H1 (cell line): ENCODE data around the gene CPLANE1. TPM values are rescaled to one million over a fixed set of nuclear protein-coding genes. Genes with fewer than 3 reads are reported as not detected.

ENCODE experiments used
- CTCF ChIA-PET: fragments of 300-600 bp; sonication (Branson Sonifier 250); formaldehyde crosslinking; loops from one replicate; lab custom pipeline; 2021; ENCODE audit not compliant: partially characterized antibody; lab: Charles Lee
- POLR2A ChIA-PET: fragments of 300-600 bp; sonication (Branson Sonifier 250); formaldehyde crosslinking; loops from one replicate; lab custom pipeline; 2021; ENCODE audit warnings: inconsistent platforms; ENCODE audit not compliant: partially characterized antibody; lab: Charles Lee
- DNase-seq, 2 experiments: peaks; one replicate each; pipeline versions ENCODE4 v3.0.0 to v3.0.0-alpha.2; 2010 to 2022; ENCODE audit warnings: low spot score in 2 of 2, low read depth in 1 of 2, mixed read lengths in 1 of 2
- FAIRE-seq: peaks from 2 replicates; lab custom pipeline; 2011; peaks lifted over from hg19 to GRCh38; lab: Jason Lieb, UNC
- H2AFZ ChIP-seq: 2 replicates; pipeline ENCODE4 v1.8.1; 2012; ENCODE audit warnings: low read length, inconsistent platforms
- H2AK5ac ChIP-seq: 2 replicates; pipeline ENCODE4 v1.6.1; 2013; ENCODE audit warnings: low read depth, low read length
- H2BK120ac ChIP-seq: replicated peaks from 2 replicates; pipeline ENCODE3; 2013; ENCODE audit warnings: low read depth, low read length, inconsistent platforms
- H2BK12ac ChIP-seq: 2 replicates; pipeline ENCODE4 v1.6.1; 2013; ENCODE audit warnings: low read depth, low read length
- H2BK15ac ChIP-seq: 2 replicates; pipeline ENCODE4 v1.6.1; 2013; ENCODE audit warnings: low read length
- H2BK20ac ChIP-seq: 2 replicates; pipeline ENCODE4 v1.6.1; 2013; ENCODE audit warnings: low read length
- H2BK5ac ChIP-seq: 2 replicates; pipeline ENCODE4 v1.6.1; 2013; ENCODE audit warnings: low read depth, low read length
- H3K14ac ChIP-seq: 2 replicates; pipeline ENCODE4 v1.6.1; 2013; ENCODE audit warnings: inconsistent platforms; ENCODE audit not compliant: insufficient read length
- H3K18ac ChIP-seq: 2 replicates; pipeline ENCODE4 v1.6.1; 2013; ENCODE audit warnings: low read length; ENCODE audit errors: extremely low read depth
- H3K23ac ChIP-seq: 2 replicates; pipeline ENCODE4 v1.6.1; 2013; ENCODE audit warnings: inconsistent platforms; ENCODE audit not compliant: insufficient read length
- H3K23me2 ChIP-seq: 2 replicates; pipeline ENCODE4 v1.6.1; 2013; ENCODE audit warnings: low read depth, low read length
- H3K27ac ChIP-seq: 2 replicates; pipeline ENCODE4 v1.6.1; 2011; ENCODE audit warnings: low read depth, low read length, inconsistent platforms
- H3K27me3 ChIP-seq, 4 experiments: replicated peaks in 1 of 4; 1 replicate in 1 of 4; 2 replicates in 3 of 4; pipeline versions ENCODE4 v1.6.1 to v1.8.1; 2011 to 2013; ENCODE audit warnings: low read length in 3 of 4, mild to moderate bottlenecking in 3 of 4, inconsistent platforms in 2 of 4, mixed read lengths in 2 of 4, moderate library complexity in 1 of 4; ENCODE audit not compliant: control insufficient read depth in 3 of 4, insufficient read depth in 3 of 4; ENCODE audit errors: extremely low read depth in 1 of 4
- H3K36me3 ChIP-seq, 4 experiments: 2 replicates each; pipeline versions ENCODE4 v1.6.1 to v1.8.1; 2011 to 2013; ENCODE audit warnings: mild to moderate bottlenecking in 4 of 4, low read length in 3 of 4, moderate library complexity in 2 of 4, control low read depth in 1 of 4, inconsistent platforms in 1 of 4; ENCODE audit not compliant: insufficient read depth in 4 of 4, control insufficient read depth in 2 of 4
- H3K4ac ChIP-seq: replicated peaks from 2 replicates; pipeline ENCODE3; 2013; ENCODE audit warnings: low read length, low read depth, mixed read lengths, inconsistent platforms; ENCODE audit not compliant: insufficient read length
- H3K4me1 ChIP-seq, 4 experiments: replicated peaks in 1 of 4; 1 replicate in 1 of 4; 2 replicates in 3 of 4; pipeline versions ENCODE4 v1.6.1 to v1.8.1; 2011 to 2013; ENCODE audit warnings: low read length in 3 of 4, inconsistent platforms in 2 of 4, mixed read lengths in 1 of 4; ENCODE audit not compliant: insufficient read depth in 4 of 4, control insufficient read depth in 3 of 4
- H3K4me2 ChIP-seq, 2 experiments: 2 replicates each; pipeline versions ENCODE4 v1.6.1 to v1.8.1; 2011 to 2013; ENCODE audit warnings: low read depth in 2 of 2, low read length in 2 of 2, control low read depth in 1 of 2, inconsistent platforms in 1 of 2, mild to moderate bottlenecking in 1 of 2; ENCODE audit not compliant: insufficient read depth in 1 of 2
- H3K4me3 ChIP-seq, 4 experiments: fragments of 200-600, 300-600 bp in 1 of 4; sonication (generic), shearing (Covaris generic), sonication (Bioruptor Twin) in 1 of 4; 2 replicates each; pipeline versions ENCODE4 v1.5.1 to v1.8.1; 2011 to 2016; ENCODE audit warnings: low read length in 4 of 4, low read depth in 3 of 4, control low read depth in 2 of 4, inconsistent platforms in 2 of 4, mild to moderate bottlenecking in 2 of 4, mixed read lengths in 1 of 4, moderate library complexity in 1 of 4; ENCODE audit not compliant: insufficient read depth in 2 of 4; ENCODE audit errors: extremely low read depth in 1 of 4
- H3K56ac ChIP-seq: replicated peaks from 2 replicates; pipeline ENCODE3; 2013; ENCODE audit warnings: low read depth, mild to moderate bottlenecking, mixed read lengths, low read length, inconsistent platforms; ENCODE audit not compliant: insufficient read length
- H3K79me1 ChIP-seq: 2 replicates; pipeline ENCODE4 v1.6.1; 2013; ENCODE audit warnings: low read depth, low read length, control low read depth
- H3K79me2 ChIP-seq, 2 experiments: 2 replicates each; pipeline versions ENCODE4 v1.6.1 to v1.8.1; 2012 to 2013; ENCODE audit warnings: low read length in 2 of 2, mild to moderate bottlenecking in 2 of 2, inconsistent platforms in 1 of 2; ENCODE audit not compliant: insufficient read depth in 2 of 2, control insufficient read depth in 1 of 2
- H3K9ac ChIP-seq, 4 experiments: replicated peaks in 1 of 4; 1 replicate in 1 of 4; 2 replicates in 3 of 4; pipeline versions ENCODE4 v1.6.1 to v1.8.1; 2011 to 2013; ENCODE audit warnings: low read depth in 3 of 4, low read length in 3 of 4, control low read depth in 2 of 4, mild to moderate bottlenecking in 2 of 4, moderate library complexity in 2 of 4, inconsistent platforms in 1 of 4; ENCODE audit errors: extremely low read depth in 1 of 4
- H3K9me3 ChIP-seq, 2 experiments: 2 replicates each; pipeline versions ENCODE4 v1.6.1 to v1.8.1; 2012 to 2013; ENCODE audit warnings: mild to moderate bottlenecking in 2 of 2, moderate library complexity in 2 of 2, control low read depth in 1 of 2, inconsistent platforms in 1 of 2, low read depth in 1 of 2, low read length in 1 of 2, mixed read lengths in 1 of 2; ENCODE audit not compliant: insufficient read depth in 2 of 2
- H4K20me1 ChIP-seq, 2 experiments: replicated peaks in 1 of 2; 2 replicates each; pipeline versions ENCODE3 to v1.8.1; 2011 to 2013; ENCODE audit warnings: inconsistent platforms in 2 of 2, low read length in 2 of 2, mild to moderate bottlenecking in 1 of 2; ENCODE audit not compliant: insufficient read depth in 2 of 2, control insufficient read depth in 1 of 2
- H4K5ac ChIP-seq: 2 replicates; pipeline ENCODE4 v1.6.1; 2013; ENCODE audit warnings: low read length, low read depth, mixed read lengths, inconsistent platforms; ENCODE audit not compliant: insufficient read length
- H4K8ac ChIP-seq: 2 replicates; pipeline ENCODE4 v1.8.0; 2013; ENCODE audit warnings: mild to moderate bottlenecking, moderate library complexity, low read length, inconsistent platforms; ENCODE audit not compliant: insufficient read depth; ENCODE audit errors: extremely low read depth
- H4K91ac ChIP-seq: replicated peaks from 2 replicates; pipeline ENCODE3; 2013; ENCODE audit warnings: low read length, mixed read lengths, inconsistent platforms; ENCODE audit not compliant: insufficient read length
- HDAC2 ChIP-seq, 2 experiments: fragments of 300-600 bp in 1 of 2; sonication (generic) in 1 of 2; IDR thresholded peaks; 2 replicates each; pipeline ENCODE4 v1.6.1; 2011 to 2012; ENCODE audit warnings: low read depth in 2 of 2, low read length in 2 of 2, mild to moderate bottlenecking in 2 of 2, moderate library complexity in 2 of 2, borderline replicate concordance in 1 of 2, inconsistent platforms in 1 of 2
- KDM4A ChIP-seq: IDR thresholded peaks from one replicate; pipeline ENCODE4 v1.7.1; 2012; ENCODE audit warnings: low read depth, mild to moderate bottlenecking, moderate library complexity, low read length, inconsistent platforms; ENCODE audit not compliant: severe bottlenecking
- MAX ChIP-seq: IDR thresholded peaks from 2 replicates; pipeline ENCODE4 v1.6.1; 2012; ENCODE audit warnings: inconsistent platforms
- NANOG ChIP-seq: IDR thresholded peaks from 2 replicates; pipeline ENCODE4 v1.6.1; 2011; ENCODE audit warnings: low read length, low read depth, mild to moderate bottlenecking, inconsistent platforms; ENCODE audit not compliant: insufficient read depth, poor library complexity, severe bottlenecking
- POU5F1 ChIP-seq: IDR thresholded peaks from 2 replicates; pipeline ENCODE4 v1.6.1; 2011; ENCODE audit warnings: low read depth, mild to moderate bottlenecking, low read length, moderate library complexity
- SP2 ChIP-seq: IDR thresholded peaks from 2 replicates; pipeline ENCODE4 v1.6.1; 2012; ENCODE audit warnings: mild to moderate bottlenecking, low read length, inconsistent platforms
- SUZ12 ChIP-seq: fragments of 200-600 bp; sonication (generic); IDR thresholded peaks from 2 replicates; pipeline ENCODE4 v1.6.1; 2012; ENCODE audit warnings: mild to moderate bottlenecking, inconsistent platforms, low read length, moderate library complexity, mixed read lengths
- TAF7 ChIP-seq: optimal IDR thresholded peaks from 2 replicates; pipeline ENCODE3; 2011; ENCODE audit warnings: low read depth, mild to moderate bottlenecking, inconsistent platforms, low read length, moderate library complexity, borderline replicate concordance
- TCF12 ChIP-seq: IDR thresholded peaks from 2 replicates; pipeline ENCODE4 v1.6.1; 2011; ENCODE audit warnings: low read depth, mild to moderate bottlenecking, low read length
- USF2 ChIP-seq: IDR thresholded peaks from 2 replicates; pipeline ENCODE4 v1.6.1; 2011; ENCODE audit warnings: low read length, improper control_type of control experiment
- WGBS, 2 experiments: shearing (Covaris generic) in 1 of 2; methylation state at CpG; one replicate each; pipeline versions ENCODE4 v1.1.6 to v1.1.7; 2013 to 2015; ENCODE audit warnings: low lambda C conversion rate in 2 of 2, mixed read lengths in 2 of 2, inconsistent platforms in 1 of 2, low coverage in 1 of 2, missing lambda C conversion rate in 1 of 2; ENCODE audit not compliant: insufficient replicate concordance in 2 of 2, insufficient coverage in 1 of 2, insufficient read length in 1 of 2; ENCODE audit errors: extremely low coverage in 1 of 2, missing lambda C conversion rate in 1 of 2; 5-methylcytosine and 5-hydroxymethylcytosine counted together
- polyA plus RNA-seq, 7 experiments: library from polyadenylated mRNA; depleted of rRNA in 3 of 7; stranded (reverse) in 5 of 7; unstranded in 2 of 7; fragments of >200 nt in 5 of 7; fragments of 200-250 nt in 2 of 7; gene quantifications; 1 replicate in 5 of 7; 2 replicates in 1 of 7; 4 replicates in 1 of 7; pipeline versions ENCODE4 v1.2.1 to v1.2.3, GENCODE V29; 2011 to 2013; ENCODE audit warnings: missing spikeins in 2 of 7, mixed read lengths in 2 of 7
- total RNA-seq: library from RNA; stranded (reverse); fragmentation: NEBNext Ultra II Directional; extraction: Animal tissue kit (Norgen Biotek cat#: 25700); gene quantifications from 2 replicates; pipeline ENCODE4 v1.2.1, GENCODE V29; 2021

Gene CPLANE1
- total and polyA plus RNA-seq, 2 of the 8 experiments (the other 6 are each of a cell fraction or from before 2014, with no cell fraction given) = 2.2 to 8.8 TPM

GRCh38 chr5:37077146-37077545 is 172.0 kb downstream of the CPLANE1 start:
- FAIRE-seq = no peak
- ChIA-PET CTCF (no interaction called here), POLR2A (interaction anchor here (1.0 kb wide), 1 partner anchor 10 kb away, joined by 3 read pairs; no protein-coding TSS in a partner anchor)
- Histone ChIP-seq H4K20me1 (peaks cover 0 to 1% of the 10 kb centered on the region in 2 experiments), H2BK120ac (no peak overlapping the region), H3K23me2 (no peaks in the 10 kb centered on the region), H4K91ac (no peak overlapping the region), H3K36me3 (no peaks in the 10 kb centered on the region), H3K79me1 (no peaks in the 10 kb centered on the region), H2BK12ac (no peak overlapping the region), H3K4ac (no peak overlapping the region), H2BK15ac (no peak overlapping the region), H3K56ac (no peak overlapping the region), H4K5ac (no peak overlapping the region), H3K27ac (no peak overlapping the region), H3K9me3 (no peaks in the 10 kb centered on the region), H2AK5ac (no peak overlapping the region), H3K79me2 (no peaks in the 10 kb centered on the region), H3K4me1 (no peaks in the 10 kb centered on the region), H2AFZ (no peak overlapping the region), H3K27me3 (no peaks in the 10 kb centered on the region), H2BK20ac (no peak overlapping the region), H3K14ac (no peak overlapping the region), H2BK5ac (no peak overlapping the region), H3K4me3 (no peak overlapping the region), H3K4me2 (no peak overlapping the region), H4K8ac (no peak overlapping the region), H3K23ac (no peak overlapping the region), H3K9ac (no peak overlapping the region), H3K18ac (no peak overlapping the region)
- WGBS, 2 experiments = 91% methylated on average over 1 of the region's 1 CpG; no CpG with 5 or more reads in 1 of the 2 experiments
- no peak for DNase-seq
- TF ChIP-seq TCF12 (no peak), NANOG (no peak), MAX (no peak), POU5F1 (no peak), TAF7 (no peak), HDAC2 (IDR thresholded peaks at IDR 0.05; ENCODE audit: borderline replicate concordance in 1 of 2, low read depth in 2 of 2, low read length in 2 of 2) (no peak), SUZ12 (no peak), SP2 (no peak), KDM4A (no peak), USF2 (no peak)
